T-cell (primary cell): ENCODE measurements around the gene RPL15. TPM values are rescaled to one million over a fixed set of nuclear protein-coding genes. Genes with fewer than 3 reads are reported as not detected.

Experiments
- ATAC-seq, 4 experiments: fragments of 200-7000 bp in 3 of 4; fragments of 150-1000 bp in 1 of 4; cut with Tn5 transposase; replicated peaks in 1 of 4; 1 replicate in 3 of 4; 2 replicates in 1 of 4; pipeline ENCODE4 v1.10.0; 2021; ENCODE audit warnings: moderate library complexity in 3 of 4, mild to moderate bottlenecking in 2 of 4, moderate number of reproducible peaks in 1 of 4
- CTCF ChIA-PET, 2 donors: fragments of 300-600 bp; sonication (Branson Sonifier 250); formaldehyde crosslinking; loops; one replicate each; lab custom pipeline; 2022; ENCODE audit warnings: antibody characterized with exemption in 2 of 2; lab: Charles Lee
- POLR2A ChIA-PET, 2 donors: fragments of 300-600 bp; sonication (Branson Sonifier 250); formaldehyde crosslinking; loops; one replicate each; lab custom pipeline; 2022; ENCODE audit warnings: antibody characterized with exemption in 2 of 2; lab: Charles Lee
- DNase-seq, 35 experiments: peaks; one replicate each; pipeline versions ENCODE4 v3.0.0 to v3.0.0-alpha.2; 2013 to 2023
- H3K27ac ChIP-seq: one replicate; pipeline ENCODE4 v1.5.1; 2013; ENCODE audit warnings: low read length
- H3K27me3 ChIP-seq, 2 experiments: replicated peaks in 1 of 2; 1 replicate in 1 of 2; 2 replicates in 1 of 2; pipeline versions ENCODE4 v1.6.1 to v1.7.0; 2013; ENCODE audit warnings: low read length in 1 of 2, mixed read lengths in 1 of 2; ENCODE audit not compliant: control insufficient read depth in 2 of 2, insufficient read depth in 2 of 2; ENCODE audit errors: extremely low read depth in 1 of 2
- H3K36me3 ChIP-seq, 2 donors: 1 replicate in 1 of 2; 2 replicates in 1 of 2; pipeline versions ENCODE4 v1.6.1 to v1.7.0; 2013; ENCODE audit warnings: low read length in 1 of 2; ENCODE audit not compliant: control insufficient read depth in 2 of 2, insufficient read depth in 1 of 2; ENCODE audit errors: extremely low read depth in 1 of 2
- H3K4me1 ChIP-seq, 2 experiments: 1 replicate in 1 of 2; 2 replicates in 1 of 2; pipeline versions ENCODE4 v1.6.1 to v1.7.0; 2013; ENCODE audit warnings: low read length in 2 of 2, mixed read lengths in 1 of 2; ENCODE audit not compliant: insufficient read depth in 2 of 2, control insufficient read depth in 1 of 2; ENCODE audit errors: extremely low read depth in 1 of 2
- H3K4me3 ChIP-seq, 2 donors: 1 replicate in 1 of 2; 2 replicates in 1 of 2; pipeline versions ENCODE4 v1.5.1 to v1.7.0; 2013; ENCODE audit warnings: mild to moderate bottlenecking in 2 of 2, low read length in 1 of 2, moderate library complexity in 1 of 2; ENCODE audit not compliant: control insufficient read depth in 1 of 2; ENCODE audit errors: extremely low read depth in 1 of 2
- H3K9me3 ChIP-seq: 2 replicates; pipeline ENCODE4 v1.7.0; 2013
- H3K27ac Mint-ChIP-seq, 2 donors: one replicate each; pipeline ENCODE4 v1.8.0; 2020 to 2021; ENCODE audit warnings: mild to moderate bottlenecking in 2 of 2, mixed read lengths in 2 of 2
- H3K27me3 Mint-ChIP-seq, 2 donors: one replicate each; pipeline ENCODE4 v1.8.0; 2021 to 2022; ENCODE audit warnings: mixed read lengths in 2 of 2
- H3K36me3 Mint-ChIP-seq: one replicate; pipeline ENCODE4 v1.8.0; 2021; ENCODE audit warnings: mixed read lengths
- H3K4me1 Mint-ChIP-seq, 3 donors: one replicate each; pipeline ENCODE4 v1.8.0; 2020 to 2022; ENCODE audit warnings: mixed read lengths in 3 of 3, mild to moderate bottlenecking in 1 of 3
- H3K4me3 Mint-ChIP-seq, 3 donors: one replicate each; pipeline ENCODE4 v1.8.0; 2020 to 2022; ENCODE audit warnings: mild to moderate bottlenecking in 3 of 3, mixed read lengths in 3 of 3, moderate library complexity in 3 of 3
- H3K9me3 Mint-ChIP-seq, 3 donors: one replicate each; pipeline ENCODE4 v1.8.0; 2020 to 2022; ENCODE audit warnings: mixed read lengths in 3 of 3
- WGBS: methylation state at CpG from one replicate; pipeline ENCODE4 v1.1.5; 2013; ENCODE audit warnings: missing lambda C conversion rate; ENCODE audit not compliant: insufficient coverage; 5-methylcytosine and 5-hydroxymethylcytosine counted together
- total RNA-seq, 35 experiments: library from RNA in 6 of 35; stranded (reverse) in 6 of 35; fragments of 120-200 nt in 1 of 35; gene quantifications; one replicate each; pipeline versions ENCODE4 v1.2.1 to v1.2.4 and lab custom pipeline; 2013 to 2026

The RPL15 gene
- total RNA-seq, 5 donors from 2014 or later (not counting 1 experiment from before 2014, with no cell fraction given) = 1,997 to 2,171 (median 2,116) TPM

- Histone ChIP-seq H3K27me3 (no peaks in the 10 kb centered on the region), H3K9me3 (no peaks in the 10 kb centered on the region), H3K4me1 (no peaks in the 10 kb centered on the region), H3K27ac (no peak overlapping the region), H3K36me3 (peaks cover 3 to 69% of the 10 kb centered on the region in 2 donors), H3K4me3 (no peak overlapping the region)
- Mint-ChIP-seq H3K36me3 (peaks cover 59% of the 10 kb centered on the region), H3K27me3 (no peaks in the 10 kb centered on the region), H3K4me1 (peaks cover 37 to 54% (median 38%) of the 10 kb centered on the region in 3 donors), H3K4me3 (no peak overlapping the region), H3K27ac (no peak overlapping the region), H3K9me3 (no peaks in the 10 kb centered on the region)
- WGBS = no CpG with 5 or more reads among the region's 5 CpGs
- ATAC-seq (no peak), DNase-seq (no peak)
- POLR2A ChIA-PET = no interaction called here
- CTCF ChIA-PET = interaction anchor here in 1 of 2 donors (0.7 to 1.5 kb wide), 2 partner anchors 11 to 73 kb away, joined by 5 read pairs; no protein-coding TSS in a partner anchor
These were observed 45.0 kb downstream of the RPL15 start for GRCh38 chr3:23961913-23962312.

GRCh38 chr3:23964537-23965235 lies 47.8 kb downstream of the RPL15 start:
- CTCF ChIA-PET = interaction anchor here in 1 of 2 donors (0.6 to 0.8 kb wide), 3 partner anchors 9 to 288 kb away, joined by 3 to 4 read pairs (median 3); no protein-coding TSS in a partner anchor
- no peaks in the 10 kb centered on the region for H3K27me3 Mint-ChIP-seq
- Histone ChIP-seq H3K36me3 (peaks cover 0 to 79% of the 10 kb centered on the region in 2 donors), H3K9me3 (no peaks in the 10 kb centered on the region), H3K27ac (no peak overlapping the region), H3K27me3 (no peaks in the 10 kb centered on the region), H3K4me1 (no peaks in the 10 kb centered on the region), H3K4me3 (no peak overlapping the region)
- H3K4me1 Mint-ChIP-seq = peaks cover 27 to 34% (median 29%) of the 10 kb centered on the region in 3 donors
- ATAC-seq (no peak), DNase-seq (no peak)
- no peak overlapping the region for H3K4me3 Mint-ChIP-seq
- H3K9me3 Mint-ChIP-seq = no peaks in the 10 kb centered on the region
- H3K36me3 Mint-ChIP-seq = peaks cover 62% of the 10 kb centered on the region
- POLR2A ChIA-PET = interaction anchor here in 1 of 2 donors (0.9 kb wide), 2 partner anchors 14 to 18 kb away, joined by 3 to 10 read pairs; no protein-coding TSS in a partner anchor
- 100% methylated on average over 1 of the region's 3 CpGs for WGBS
- H3K27ac Mint-ChIP-seq = no peak overlapping the region

- peaks cover 58% of the 10 kb centered on the region for H3K36me3 Mint-ChIP-seq
- no peak for DNase-seq
- no peak overlapping the region for H3K4me3 ChIP-seq
- no peak overlapping the region for H3K4me3 Mint-ChIP-seq
- H3K4me1 ChIP-seq = no peaks in the 10 kb centered on the region
- no peak overlapping the region for H3K27ac ChIP-seq
- ATAC-seq = no peak
- ChIA-PET POLR2A (no interaction called here), CTCF (no interaction called here)
- H3K27me3 Mint-ChIP-seq = no peaks in the 10 kb centered on the region
- no peaks in the 10 kb centered on the region for H3K27me3 ChIP-seq
- peaks cover 26 to 33% (median 26%) of the 10 kb centered on the region in 3 donors for H3K4me1 Mint-ChIP-seq
- no peaks in the 10 kb centered on the region for H3K9me3 Mint-ChIP-seq
- no peak overlapping the region for H3K27ac Mint-ChIP-seq
- H3K36me3 ChIP-seq = peaks cover 0 to 78% of the 10 kb centered on the region in 2 donors
- WGBS = no CpG with 5 or more reads among the region's 1 CpG
- no peaks in the 10 kb centered on the region for H3K9me3 ChIP-seq
These were observed 49.4 kb downstream of the RPL15 start for GRCh38 chr3:23966328-23966727.

- H3K27me3 Mint-ChIP-seq = no peaks in the 10 kb centered on the region
- peaks cover 51% of the 10 kb centered on the region for H3K36me3 Mint-ChIP-seq
- ATAC-seq (no peak), DNase-seq (no peak)
- Histone ChIP-seq H3K27me3 (no peaks in the 10 kb centered on the region), H3K4me3 (no peak overlapping the region), H3K4me1 (no peaks in the 10 kb centered on the region), H3K36me3 (peaks cover 0 to 63% of the 10 kb centered on the region in 2 donors), H3K9me3 (no peaks in the 10 kb centered on the region), H3K27ac (no peak overlapping the region)
- WGBS = 100% methylated on average over 2 of the region's 5 CpGs
- no peak overlapping the region for H3K4me3 Mint-ChIP-seq
- peaks cover 18 to 20% (median 19%) of the 10 kb centered on the region in 3 donors for H3K4me1 Mint-ChIP-seq
- POLR2A ChIA-PET = interaction anchor here (0.6 to 1.4 kb wide), 5 partner anchors 8 to 52 kb away, joined by 3 to 6 read pairs (median 3); partner anchors contain the start of genes NKIRAS1 (in 1 of the 2) and RPL15 (in 1 of the 2)
- no peak overlapping the region for H3K27ac Mint-ChIP-seq
- CTCF ChIA-PET = interaction anchor here (0.7 to 1.7 kb wide), 4 partner anchors 10 to 80 kb away, joined by 3 read pairs; no protein-coding TSS in a partner anchor
- H3K9me3 Mint-ChIP-seq = no peaks in the 10 kb centered on the region
These were observed 51.7 kb downstream of the RPL15 start for GRCh38 chr3:23968463-23969184.

GRCh38 chr3:23969393-23969792 lies 52.5 kb downstream of the RPL15 start:
- H3K27me3 Mint-ChIP-seq = no peaks in the 10 kb centered on the region
- H3K9me3 Mint-ChIP-seq = no peaks in the 10 kb centered on the region
- WGBS = 89% methylated on average over 2 of the region's 4 CpGs
- CTCF ChIA-PET = interaction anchor here (0.7 to 1.7 kb wide), 4 partner anchors 11 to 81 kb away, joined by 3 read pairs; no protein-coding TSS in a partner anchor
- no peaks in the 10 kb centered on the region for H3K27me3 ChIP-seq
- POLR2A ChIA-PET = interaction anchor here (0.7 to 1.4 kb wide), 5 partner anchors 9 to 53 kb away, joined by 3 to 6 read pairs (median 3); partner anchors contain the start of genes NKIRAS1 (in 1 of the 2) and RPL15 (in 1 of the 2)
- no peak overlapping the region for H3K27ac Mint-ChIP-seq
- DNase-seq (no peak), ATAC-seq (no peak)
- H3K4me3 Mint-ChIP-seq = no peak overlapping the region
- H3K36me3 Mint-ChIP-seq = peaks cover 49% of the 10 kb centered on the region
- no peak overlapping the region for H3K4me3 ChIP-seq
- peaks cover 0 to 59% of the 10 kb centered on the region in 2 donors for H3K36me3 ChIP-seq
- H3K9me3 ChIP-seq = no peaks in the 10 kb centered on the region
- H3K4me1 Mint-ChIP-seq = peaks cover 11 to 17% (median 16%) of the 10 kb centered on the region in 3 donors
- no peaks in the 10 kb centered on the region for H3K4me1 ChIP-seq
- no peak overlapping the region for H3K27ac ChIP-seq
